Lower lobe of right lung (tissue), 2 donors: ENCODE data around the gene CACNG6. TPM values are rescaled to one million over a fixed set of nuclear protein-coding genes. Genes with fewer than 3 reads are reported as not detected.

Experiments used
- ATAC-seq, 2 donors: fragments of 200-7000 bp; cut with Tn5 transposase; one replicate each; pipeline ENCODE4 v1.9.1; 2020 to 2022; ENCODE audit warnings: mild to moderate bottlenecking in 2 of 2, moderate library complexity in 2 of 2
- DNase-seq: peaks from one replicate; pipeline ENCODE4 v3.0.0-alpha.2; 2020
- H3K27ac ChIP-seq: fragments of 200-600 bp; one replicate; pipeline ENCODE4 v1.8.0; 2022
- H3K27me3 ChIP-seq: fragments of 200-600 bp; one replicate; pipeline ENCODE4 v1.8.0; 2022; ENCODE audit warnings: low read depth
- H3K36me3 ChIP-seq: fragments of 200-600 bp; one replicate; pipeline ENCODE4 v1.8.0; 2022; ENCODE audit warnings: mild to moderate bottlenecking
- H3K4me1 ChIP-seq: fragments of 200-600 bp; one replicate; pipeline ENCODE4 v1.8.0; 2022
- H3K4me3 ChIP-seq: fragments of 200-600 bp; one replicate; pipeline ENCODE4 v1.8.0; 2022; ENCODE audit warnings: mild to moderate bottlenecking
- H3K9me3 ChIP-seq: fragments of 200-600 bp; one replicate; pipeline ENCODE4 v1.8.0; 2022
- intact Hi-C: fragments of 100-400 bp; cut with DNase I; formaldehyde crosslinking; loops from one replicate; pipeline ENCODE4 v1.11.0; 2022
- long read RNA-seq: library from polyadenylated mRNA; unstranded; transcript quantifications from one replicate; pipeline ENCODE4 v2.0.0, GENCODE V29; 2021
- total RNA-seq: library from RNA; stranded (reverse); fragmentation: NEBNext Ultra II Directional; extraction: Animal tissue kit (Norgen Biotek cat#: 25700); gene quantifications from one replicate; pipeline ENCODE4 v1.2.1, GENCODE V29; 2021
- TF ChIP-seq, protein P1 (sequence below): fragments of 200-600 bp; IDR thresholded peaks from one replicate; pipeline ENCODE4 v1.8.0; 2022; ENCODE audit warnings: antibody characterized with exemption, mild to moderate bottlenecking
- donor health status: DM: no; HTN: yes; CAD: no; lungs with severe emphysema.

The CACNG6 gene
- total RNA-seq: 2.2 TPM
- long read RNA-seq, partial matches to known transcripts: 1 of 1 reads
- long read RNA-seq, other reads (novel, unspliced or antisense): 0 of 1 reads

GRCh38 chr19:53991224-53992113 lies at the start of gene CACNG6:
Gene CACNG6, plus strand, starts transcription at chr19:53991637. Its CDS starts 1,241 bp downstream, at chr19:53992878.
- intact Hi-C loops: no loop called here
- DNase-seq (peak; percentile 52), ATAC-seq (peak; percentile 14 to 26)
- Histone ChIP-seq H3K9me3 (no peaks in the 10 kb centered on the region), H3K4me1 (peaks cover 5% of the 10 kb centered on the region), H3K27me3 (peaks cover 48% of the 10 kb centered on the region), H3K4me3 (peak within 1 kb of the TSS; percentile 32), H3K36me3 (no peaks in the 10 kb centered on the region), H3K27ac (no peak within 1 kb of the TSS)
- TF ChIP-seq, protein P1, sequence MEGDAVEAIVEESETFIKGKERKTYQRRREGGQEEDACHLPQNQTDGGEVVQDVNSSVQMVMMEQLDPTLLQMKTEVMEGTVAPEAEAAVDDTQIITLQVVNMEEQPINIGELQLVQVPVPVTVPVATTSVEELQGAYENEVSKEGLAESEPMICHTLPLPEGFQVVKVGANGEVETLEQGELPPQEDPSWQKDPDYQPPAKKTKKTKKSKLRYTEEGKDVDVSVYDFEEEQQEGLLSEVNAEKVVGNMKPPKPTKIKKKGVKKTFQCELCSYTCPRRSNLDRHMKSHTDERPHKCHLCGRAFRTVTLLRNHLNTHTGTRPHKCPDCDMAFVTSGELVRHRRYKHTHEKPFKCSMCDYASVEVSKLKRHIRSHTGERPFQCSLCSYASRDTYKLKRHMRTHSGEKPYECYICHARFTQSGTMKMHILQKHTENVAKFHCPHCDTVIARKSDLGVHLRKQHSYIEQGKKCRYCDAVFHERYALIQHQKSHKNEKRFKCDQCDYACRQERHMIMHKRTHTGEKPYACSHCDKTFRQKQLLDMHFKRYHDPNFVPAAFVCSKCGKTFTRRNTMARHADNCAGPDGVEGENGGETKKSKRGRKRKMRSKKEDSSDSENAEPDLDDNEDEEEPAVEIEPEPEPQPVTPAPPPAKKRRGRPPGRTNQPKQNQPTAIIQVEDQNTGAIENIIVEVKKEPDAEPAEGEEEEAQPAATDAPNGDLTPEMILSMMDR: no peak

DNA sequence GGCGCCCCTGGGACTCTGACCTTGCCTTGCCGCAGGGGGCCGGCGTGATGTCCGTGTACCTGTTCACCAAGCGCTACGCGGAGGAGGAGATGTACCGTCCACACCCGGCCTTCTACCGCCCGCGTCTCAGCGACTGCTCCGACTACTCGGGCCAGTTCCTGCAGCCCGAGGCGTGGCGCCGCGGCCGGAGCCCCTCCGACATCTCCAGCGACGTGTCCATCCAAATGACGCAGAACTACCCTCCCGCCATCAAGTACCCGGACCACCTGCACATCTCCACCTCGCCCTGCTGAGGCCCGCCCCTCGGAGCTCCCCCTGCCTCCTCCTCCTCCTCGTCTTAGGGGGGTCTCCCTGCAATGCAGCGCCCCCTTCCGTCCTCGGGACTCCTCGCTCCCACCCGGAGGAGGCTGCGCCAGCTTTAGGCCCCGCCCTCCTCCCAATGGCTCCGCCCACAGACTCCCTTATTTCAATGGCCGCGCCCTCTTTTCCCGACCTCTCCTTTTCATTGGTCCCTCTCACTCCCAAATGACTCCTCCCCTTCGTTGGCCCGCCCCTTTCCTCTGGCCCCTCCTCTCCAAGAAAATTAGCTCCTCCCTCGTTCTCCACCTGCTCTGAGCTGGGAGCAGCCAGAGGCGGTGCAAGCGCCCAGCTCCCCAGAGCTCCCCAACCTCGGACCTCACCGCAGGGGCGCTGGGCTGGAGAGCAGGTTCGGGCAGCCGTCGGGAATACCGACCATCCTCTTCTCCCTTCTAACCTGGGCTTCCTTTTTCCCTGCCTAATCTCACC lies 49.2 kb upstream of the CACNG6 start:
- no peaks in the 10 kb centered on the region for H3K9me3 ChIP-seq
- DNase-seq: no peak
- no peaks in the 10 kb centered on the region for H3K4me1 ChIP-seq
- intact Hi-C loops: no loop called here
- TF ChIP-seq, protein P1: no peak
- ATAC-seq: no peak
- no peak overlapping the region for H3K27ac ChIP-seq
- no peaks in the 10 kb centered on the region for H3K36me3 ChIP-seq
- H3K4me3 ChIP-seq: no peak overlapping the region
- peaks cover 50% of the 10 kb centered on the region for H3K27me3 ChIP-seq

DNA sequence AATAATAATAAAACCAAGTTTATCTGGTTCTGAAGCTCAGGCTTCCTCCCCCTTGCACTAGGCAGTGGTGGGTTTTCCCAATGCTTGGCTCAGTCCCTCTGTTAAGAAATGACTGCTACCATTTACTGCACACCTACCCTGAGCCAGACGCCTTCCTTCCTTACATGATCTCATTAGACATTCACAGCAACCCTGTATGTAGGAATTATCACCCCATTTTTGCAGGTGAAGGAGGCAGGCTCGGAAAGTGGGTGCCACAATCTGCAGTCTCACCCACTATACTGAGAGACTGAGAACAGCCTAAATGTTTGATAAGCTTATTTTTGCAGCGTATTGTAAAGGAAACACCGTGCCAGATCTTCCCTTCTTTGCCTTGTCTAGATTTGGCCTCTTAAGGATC lies 47.0 kb upstream of the CACNG6 start:
- Histone ChIP-seq H3K9me3 (no peaks in the 10 kb centered on the region), H3K27me3 (peaks cover 46% of the 10 kb centered on the region), H3K27ac (no peak overlapping the region), H3K36me3 (no peaks in the 10 kb centered on the region), H3K4me3 (no peak overlapping the region), H3K4me1 (no peaks in the 10 kb centered on the region)
- intact Hi-C loops: no loop called here
- DNase-seq (no peak), ATAC-seq (no peak)
- TF ChIP-seq, protein P1: no peak

DNA sequence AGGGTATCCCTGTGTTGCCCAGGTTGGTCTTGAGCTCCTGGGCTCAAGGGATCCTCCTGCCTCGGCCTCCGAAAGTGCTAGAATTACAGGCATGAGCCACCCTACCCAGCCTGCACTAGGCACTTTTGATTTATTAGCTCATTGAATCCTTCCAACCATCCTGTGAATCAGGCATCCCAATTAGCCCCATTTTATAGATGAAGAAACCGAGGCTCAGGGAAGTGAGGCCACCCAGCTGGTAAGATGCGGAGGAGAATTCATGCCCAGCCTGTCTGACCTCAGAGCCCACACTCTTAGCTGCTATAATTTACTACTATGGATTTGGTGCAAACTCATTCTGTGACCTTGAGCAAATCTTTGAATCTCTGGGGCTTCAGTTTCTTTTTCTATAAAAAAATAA lies 46.5 kb upstream of the CACNG6 start:
- ATAC-seq (no peak), DNase-seq (no peak)
- Histone ChIP-seq H3K9me3 (no peaks in the 10 kb centered on the region), H3K27me3 (peaks cover 46% of the 10 kb centered on the region), H3K27ac (no peak overlapping the region), H3K4me1 (no peaks in the 10 kb centered on the region), H3K36me3 (no peaks in the 10 kb centered on the region), H3K4me3 (no peak overlapping the region)
- intact Hi-C loops: no loop called here
- TF ChIP-seq, protein P1: no peak

- no peaks in the 10 kb centered on the region for H3K4me1 ChIP-seq
- H3K27me3 ChIP-seq: peaks cover 46% of the 10 kb centered on the region
- TF ChIP-seq, protein P1: no peak
- no peak overlapping the region for H3K27ac ChIP-seq
- intact Hi-C loops: no loop called here
- no peak overlapping the region for H3K4me3 ChIP-seq
- no peaks in the 10 kb centered on the region for H3K9me3 ChIP-seq
- ATAC-seq (no peak), DNase-seq (no peak)
- no peaks in the 10 kb centered on the region for H3K36me3 ChIP-seq
Observed at GRCh38 chr19:53945441-53945840, 46.0 kb upstream of the CACNG6 start.
